Measurements from ENCODE around the gene ATG5. TPM values are rescaled to one million over a fixed set of nuclear protein-coding genes. Genes with fewer than 3 reads are reported as not detected.

The ATG5 gene
- total RNA-seq, 2 experiments from 2014 or later = 18.8 to 31.1 TPM

- H3K36me3 ChIP-seq (ENCODE audit: insufficient read depth, low read length) = no peaks in the 10 kb centered on the region
- peak overlapping the region; percentile 85 for H3K27ac ChIP-seq (ENCODE audit: low read depth, low read length, poor library complexity, severe bottlenecking)
- no peaks in the 10 kb centered on the region for H3K9me2 ChIP-seq (ENCODE audit: insufficient read depth, low read length)
- DNase-seq (ENCODE audit: low spot score) = no peak
- H3K4me3 ChIP-seq (ENCODE audit: low read depth, low read length, poor library complexity, severe bottlenecking) = no peak overlapping the region
- H3K79me2 ChIP-seq (ENCODE audit: insufficient read depth, low read depth, low read length) = no peaks in the 10 kb centered on the region
- no peaks in the 10 kb centered on the region for H3K9me3 ChIP-seq (ENCODE audit: low read length)
- intact Hi-C loops (cut with micrococcal nuclease; ENCODE audit: unreplicated experiment) = loop anchor here (1.0 kb wide), 1 partner anchor 80 kb away; no protein-coding TSS in a partner anchor
- peak overlapping the region; percentile 81; the same call in 1 of the 2 replicates for H2AFZ ChIP-seq (ENCODE audit: low read length)
- TF ChIP-seq CTCF (conservative IDR thresholded peaks at IDR 0.05; ENCODE audit: low read length) = no peak
- no peak for TF ChIP-seq EZH2phosphoT487 (IDR thresholded peaks at IDR 0.05; ENCODE audit: borderline replicate concordance, low read depth, low read length)
- H3K4me2 ChIP-seq (ENCODE audit: low read length) = peak overlapping the region; percentile 55
- ChIA-PET POLR2A (interaction anchor here (0.5 to 9.4 kb wide), 11 partner anchors 13 to 137 kb away, joined by 3 to 98 read pairs (median 5); no protein-coding TSS in a partner anchor), CTCF (ENCODE audit: unreplicated experiment) (interaction anchor here (2.3 kb wide), 1 partner anchor 50 kb away, joined by 7 read pairs; no protein-coding TSS in a partner anchor)
- H3K4me1 ChIP-seq (ENCODE audit: insufficient read depth, low read length, poor library complexity, severe bottlenecking) = peaks cover 57% of the 10 kb centered on the region
- no peaks in the 10 kb centered on the region for H4K20me1 ChIP-seq (ENCODE audit: insufficient read depth, low read length)
- BruUV-seq (replicated peaks) = no TSS peak
Measured at GRCh38 chr6:106142876-106143431, 182.6 kb downstream of the ATG5 start.

- POLR2A ChIA-PET = interaction anchor here (0.6 to 9.4 kb wide), 14 partner anchors 12 to 380 kb away, joined by 3 to 98 read pairs (median 4); no protein-coding TSS in a partner anchor
- H3K79me2 ChIP-seq (ENCODE audit: insufficient read depth, low read depth, low read length) = no peaks in the 10 kb centered on the region
- H4K20me1 ChIP-seq (ENCODE audit: insufficient read depth, low read length) = no peaks in the 10 kb centered on the region
- TF ChIP-seq EZH2phosphoT487 (IDR thresholded peaks at IDR 0.05; ENCODE audit: borderline replicate concordance, low read depth, low read length) (no peak), CTCF (conservative IDR thresholded peaks at IDR 0.05; ENCODE audit: low read length) (no peak)
- peak; percentile 73 for DNase-seq (ENCODE audit: low spot score)
- no peaks in the 10 kb centered on the region for H3K36me3 ChIP-seq (ENCODE audit: insufficient read depth, low read length)
- H3K4me3 ChIP-seq (ENCODE audit: low read depth, low read length, poor library complexity, severe bottlenecking) = peak overlapping the region; percentile 11
- peak overlapping the region; percentile 81 for H2AFZ ChIP-seq (ENCODE audit: low read length)
- peak overlapping the region; percentile 85 for H3K27ac ChIP-seq (ENCODE audit: low read depth, low read length, poor library complexity, severe bottlenecking)
- peaks cover 51% of the 10 kb centered on the region for H3K4me1 ChIP-seq (ENCODE audit: insufficient read depth, low read length, poor library complexity, severe bottlenecking)
- intact Hi-C loops (cut with micrococcal nuclease; ENCODE audit: unreplicated experiment) = loop anchor here (1.0 kb wide), 1 partner anchor 82 kb away; no protein-coding TSS in a partner anchor
- CTCF ChIA-PET (ENCODE audit: unreplicated experiment) = interaction anchor here (0.6 to 2.3 kb wide), 4 partner anchors 49 to 82 kb away, joined by 3 to 7 read pairs (median 4); no protein-coding TSS in a partner anchor
- no peaks in the 10 kb centered on the region for H3K9me3 ChIP-seq (ENCODE audit: low read length)
- H3K4me2 ChIP-seq (ENCODE audit: low read length) = peak overlapping the region; percentile 55
- no peaks in the 10 kb centered on the region for H3K9me2 ChIP-seq (ENCODE audit: insufficient read depth, low read length)
- no TSS peak for BruUV-seq (replicated peaks)
Measured at GRCh38 chr6:106141441-106142237, 183.9 kb downstream of the ATG5 start.
